ENCODE measurements around the gene TFEB.
A peak's percentile ranks its signal among the peaks of the same experiment; 100 is the strongest.
"Not testable (repeated sequence)": the region's sequence is repeated elsewhere in the genome, so short reads cannot be mapped to it uniquely, and the experiment has no call there.

TFEB gene

GRCh38 chr6:41735427-41736185, at the start of gene TFEB:
TSS of gene TFEB (minus strand) at chr6:41735608. CDS start at chr6:41691213, 44,395 bp downstream.
- DNase-seq: peak; percentile 97

DNA sequence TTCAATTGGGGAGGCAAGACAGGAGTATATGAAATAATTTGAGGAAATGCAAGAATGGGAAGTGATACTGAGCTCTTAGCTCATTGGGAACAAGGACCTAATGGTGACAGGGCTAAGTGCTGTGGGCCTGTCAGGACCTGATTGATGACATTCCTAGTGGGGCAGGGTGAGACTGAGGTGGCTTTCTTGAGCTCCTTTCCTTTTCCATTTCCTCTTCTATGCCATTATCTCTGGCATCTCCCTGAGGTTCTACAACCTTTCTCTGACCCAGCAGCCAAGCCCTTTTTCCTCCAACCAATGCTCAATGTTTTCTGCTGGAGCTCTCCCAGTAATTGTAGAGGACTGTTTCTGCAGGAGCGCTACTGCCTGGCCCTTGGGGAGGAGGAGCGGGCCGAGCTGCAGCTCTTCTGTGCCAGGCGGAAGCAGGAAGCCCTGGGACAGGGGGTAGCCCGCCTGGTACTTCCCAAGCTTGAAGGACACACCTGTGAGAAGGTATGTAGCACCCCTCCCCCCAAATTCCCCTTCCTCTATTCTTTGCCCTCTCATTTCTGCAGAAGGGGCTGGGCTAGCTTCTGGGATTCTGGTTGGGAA, 49.3 kb upstream of the TFEB start:
- no peak for DNase-seq

GRCh38 chr6:41783106-41783780, 47.8 kb upstream of the TFEB start:
- DNase-seq: no peak

- DNase-seq: no peak
Measured at GRCh38 chr6:41781366-41781730, 45.9 kb upstream of the TFEB start.

GRCh38 chr6:41780551-41781365, 45.4 kb upstream of the TFEB start, which contains the start of gene PRICKLE4:
TSS of gene PRICKLE4 (plus strand) at chr6:41780782. CDS start at chr6:41783474, 2,692 bp downstream.
- DNase-seq: peak; percentile 63

GRCh38 chr6:41779788-41780550, 44.6 kb upstream of the TFEB start, which contains the start of gene FRS3:
TSS of gene FRS3 (minus strand) at chr6:41779900. CDS start at chr6:41776987, 2,913 bp downstream.
- DNase-seq: peak; percentile 97

DNA sequence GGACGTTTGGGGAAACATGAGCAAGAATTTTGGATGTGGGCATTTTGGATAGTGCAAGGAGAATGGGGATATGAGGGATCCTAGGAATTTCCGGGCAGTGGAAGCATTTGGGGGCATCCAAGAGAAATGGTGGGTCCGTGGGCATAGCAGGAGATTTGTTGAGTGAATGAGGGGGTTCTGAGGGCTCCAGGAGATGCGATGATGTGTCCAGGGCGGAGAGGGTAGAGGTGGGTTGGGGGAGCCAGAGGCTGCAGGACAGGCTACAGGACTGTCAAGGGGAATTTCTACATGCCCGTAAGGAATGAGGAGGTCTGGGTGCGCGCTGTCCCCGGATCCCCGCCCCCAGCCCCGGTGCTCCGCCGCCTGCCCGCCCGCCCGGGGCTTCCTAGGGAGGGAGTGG, 43.9 kb upstream of the TFEB start:
- no peak for DNase-seq

- no peak for DNase-seq
Measured at GRCh38 chr6:41778895-41779294, 43.5 kb upstream of the TFEB start.

- no peak for DNase-seq
Measured at GRCh38 chr6:41777551-41778285, 42.3 kb upstream of the TFEB start.

DNA sequence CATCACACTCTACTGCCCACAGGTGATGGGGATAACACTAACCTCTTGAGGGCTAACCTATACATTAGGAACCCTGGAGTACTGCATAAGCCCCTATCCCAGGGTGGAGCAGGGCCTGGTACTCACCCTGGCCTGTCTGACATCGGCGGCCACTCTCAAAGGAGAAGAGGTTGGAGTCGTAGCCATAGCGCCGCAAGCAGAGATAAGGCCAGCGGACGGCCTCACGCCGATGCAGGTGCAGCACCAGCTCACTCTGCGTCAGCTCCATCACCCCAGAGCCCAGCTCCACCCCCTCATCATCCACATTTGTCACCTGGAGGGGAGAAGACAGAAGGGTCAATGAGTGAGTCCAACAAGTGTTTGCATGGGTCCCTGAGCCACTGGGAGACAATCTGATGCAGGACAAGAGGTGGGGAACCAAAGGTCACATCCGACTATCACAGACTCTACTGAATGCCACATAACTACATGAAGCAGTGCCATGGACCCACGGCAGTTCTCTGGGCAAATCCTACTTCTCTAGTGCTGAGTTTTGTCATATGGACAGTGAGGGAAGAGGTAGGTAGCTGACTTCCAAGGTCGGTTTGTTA, 40.0 kb upstream of the TFEB start:
- no peak for DNase-seq

- DNase-seq: no peak
Measured at GRCh38 chr6:41774841-41775240, 39.4 kb upstream of the TFEB start.

DNA sequence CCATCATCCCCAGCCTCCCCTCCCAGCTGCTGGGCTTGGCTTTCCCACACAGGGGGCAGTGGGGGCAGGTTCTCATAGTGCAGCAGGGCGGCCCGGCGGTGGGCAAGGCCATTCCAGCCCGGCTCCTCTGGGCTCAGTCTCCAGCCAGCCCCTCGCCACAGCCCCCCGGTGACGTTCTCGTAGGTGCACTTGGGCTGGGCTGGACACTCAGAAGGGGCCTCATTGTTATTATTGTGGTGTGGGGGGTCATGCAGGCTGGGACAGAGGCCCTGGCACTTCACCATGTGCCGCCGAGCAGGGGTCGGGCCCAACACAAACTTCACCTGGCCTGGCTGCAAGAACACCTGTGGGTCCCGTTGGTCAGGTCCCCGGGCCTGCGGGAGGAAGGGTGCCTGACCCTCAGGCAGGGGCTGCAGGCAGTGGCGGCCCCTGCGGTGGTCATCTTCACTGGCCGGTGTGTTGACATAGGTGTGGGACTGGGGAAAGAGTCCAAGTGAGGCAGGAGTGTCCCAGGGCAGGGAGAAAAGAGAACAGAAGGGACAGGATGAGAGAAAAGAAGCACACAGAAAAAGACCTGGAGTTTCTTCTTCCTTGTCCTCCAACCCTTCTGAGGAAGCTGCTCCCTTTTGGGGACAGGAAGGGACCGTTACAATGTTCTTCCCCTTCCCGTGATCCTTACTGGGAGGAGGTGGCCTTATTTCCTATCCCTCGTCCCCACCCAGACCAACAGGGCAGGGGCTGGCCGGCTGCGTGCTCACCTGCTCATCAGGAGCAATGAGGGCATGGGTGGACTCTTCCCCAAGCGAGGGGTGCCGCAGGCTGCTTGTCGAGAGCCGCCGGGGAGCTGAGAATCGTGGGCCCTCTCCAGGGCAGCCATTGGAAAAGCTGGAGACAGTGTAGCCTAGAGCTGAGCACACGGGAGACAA, 35.9 kb upstream of the TFEB start:
- DNase-seq: no peak

DNA sequence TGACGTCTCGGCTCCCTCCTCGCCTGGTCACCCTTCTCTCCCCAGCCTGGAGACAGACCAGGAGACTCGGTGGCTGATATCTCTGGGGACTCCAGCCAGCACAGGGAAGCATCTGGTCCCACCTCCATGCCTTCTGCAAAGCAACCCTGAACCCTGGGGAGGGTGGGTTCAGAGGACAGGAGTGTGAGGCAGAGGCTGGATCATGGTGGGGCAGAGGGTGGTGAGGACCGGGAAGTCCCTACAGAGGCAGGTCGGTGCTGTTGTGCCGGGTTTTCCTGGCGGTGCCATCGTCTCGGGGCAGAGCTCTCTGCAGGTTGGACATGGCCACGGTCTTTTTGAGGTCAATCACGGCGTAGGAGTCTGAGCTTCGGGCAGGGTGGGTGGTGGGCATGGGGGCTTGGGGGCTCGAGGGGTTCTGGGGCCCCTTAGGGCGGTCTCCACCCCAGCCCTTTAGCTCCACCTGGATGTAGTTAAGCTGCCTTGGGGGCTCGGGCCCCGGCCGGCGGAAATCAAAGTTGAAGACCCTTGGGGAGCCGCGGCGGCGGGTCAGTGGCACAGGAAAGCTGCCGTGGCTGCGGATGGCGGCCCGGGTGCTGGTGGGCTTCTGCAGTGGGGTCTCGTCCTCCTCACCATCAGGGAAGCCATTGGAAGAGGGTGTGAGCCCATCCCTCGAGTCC, 35.1 kb upstream of the TFEB start:
- no peak for DNase-seq

DNA sequence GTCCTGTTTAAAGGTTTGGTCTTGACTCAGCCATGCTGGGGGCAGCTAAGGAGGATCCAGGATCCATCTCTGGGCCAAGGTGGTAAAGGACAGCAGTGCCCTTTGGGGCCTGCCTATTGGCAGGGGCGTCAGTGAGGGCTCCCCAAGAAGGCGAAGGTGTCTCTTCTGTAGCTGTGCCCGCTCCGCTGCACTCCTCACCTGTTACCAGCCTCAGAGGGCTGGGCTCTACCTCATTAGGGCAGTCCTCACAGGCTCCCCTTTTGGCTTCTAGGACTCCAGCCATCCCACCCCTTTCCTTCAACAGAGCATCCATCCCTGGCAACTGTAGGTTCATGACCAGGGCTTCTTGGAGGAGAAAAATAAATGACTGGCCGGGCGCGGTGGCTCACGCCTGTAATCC, 34.0 kb upstream of the TFEB start:
- peak; percentile 44 for DNase-seq

- peak; percentile 94 for DNase-seq
Measured at GRCh38 chr6:41768545-41769308, 33.3 kb upstream of the TFEB start.

- DNase-seq: no peak
Measured at GRCh38 chr6:41767112-41767833, 31.9 kb upstream of the TFEB start.

DNA sequence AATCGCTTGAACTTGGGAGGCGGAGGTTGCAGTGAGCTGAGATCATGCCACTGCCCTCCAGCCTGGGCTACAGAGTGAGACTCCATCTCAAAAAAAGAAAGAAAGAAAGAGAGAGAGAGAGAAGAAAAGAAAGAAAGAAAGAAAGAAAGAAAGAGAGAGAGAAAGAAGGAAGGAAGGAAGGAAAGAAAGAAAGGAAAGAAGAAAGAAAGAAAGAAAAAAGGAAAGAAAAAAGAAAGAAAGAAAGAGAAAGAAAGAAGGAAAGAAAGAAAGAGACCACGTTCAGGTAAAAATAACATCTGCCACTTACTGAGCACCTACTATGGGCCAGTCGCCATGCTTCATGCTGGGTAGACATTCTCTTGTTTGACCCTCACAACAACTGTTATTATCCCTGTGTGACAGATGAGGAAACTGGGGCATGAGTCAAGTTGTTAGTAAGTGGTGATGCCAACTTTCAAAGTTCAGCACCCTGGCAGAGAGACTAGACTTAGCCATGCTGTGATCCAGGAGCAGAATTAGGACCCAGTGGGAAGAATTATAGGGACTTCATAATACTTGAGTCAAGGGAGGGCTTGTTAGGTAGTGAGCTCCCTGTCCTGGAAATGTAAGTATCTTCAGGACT, 30.7 kb upstream of the TFEB start:
- not testable (repeated sequence) for DNase-seq

Measured in DMS53 (cell line).